Parathyroid adenoma (tissue), 2 donors: ENCODE results near the gene RHOJ.

ENCODE experiments used
- H2AFZ ChIP-seq: fragments of 300-600 bp; sonication (generic); one replicate; pipeline ENCODE4 v1.7.0; 2017; ENCODE audit warnings: antibody characterized with exemption, mild to moderate bottlenecking
- H3K27ac ChIP-seq: fragments of 300-600 bp; sonication (generic); one replicate; pipeline ENCODE4 v1.7.0; 2017
- H3K27me3 ChIP-seq: fragments of 300-600 bp; sonication (generic); one replicate; pipeline ENCODE4 v1.7.0; 2017; ENCODE audit warnings: low read length; ENCODE audit not compliant: control insufficient read depth, insufficient read depth
- H3K36me3 ChIP-seq: fragments of 300-600 bp; sonication (generic); one replicate; pipeline ENCODE4 v1.7.0; 2017; ENCODE audit warnings: low read length; ENCODE audit not compliant: control insufficient read depth, insufficient read depth
- H3K4me1 ChIP-seq: fragments of 300-600 bp; sonication (generic); one replicate; pipeline ENCODE4 v1.7.0; 2017; ENCODE audit warnings: control low read depth
- H3K4me2 ChIP-seq: fragments of 300-600 bp; sonication (generic); one replicate; pipeline ENCODE4 v1.7.0; 2017; ENCODE audit warnings: low read length
- H3K4me3 ChIP-seq: fragments of 300-600 bp; sonication (generic); one replicate; pipeline ENCODE4 v1.7.0; 2017; ENCODE audit warnings: low read depth, low read length
- H3K79me2 ChIP-seq: fragments of 300-600 bp; sonication (generic); one replicate; pipeline ENCODE4 v1.7.0; 2017; ENCODE audit warnings: control low read depth
- H3K9ac ChIP-seq: fragments of 300-600 bp; sonication (generic); one replicate; pipeline ENCODE4 v1.7.0; 2017; ENCODE audit warnings: mild to moderate bottlenecking
- H3K9me3 ChIP-seq: fragments of 300-600 bp; sonication (generic); one replicate; pipeline ENCODE4 v1.7.0; 2017; ENCODE audit warnings: low read length; ENCODE audit not compliant: control insufficient read depth
- CTCF ChIP-seq: fragments of 300-600 bp; sonication (generic); IDR thresholded peaks from one replicate; pipeline ENCODE4 v1.7.0; 2017; ENCODE audit warnings: antibody characterized with exemption, mild to moderate bottlenecking
- donor health status: primary hyperparathyroidism.

Gene RHOJ

DNA sequence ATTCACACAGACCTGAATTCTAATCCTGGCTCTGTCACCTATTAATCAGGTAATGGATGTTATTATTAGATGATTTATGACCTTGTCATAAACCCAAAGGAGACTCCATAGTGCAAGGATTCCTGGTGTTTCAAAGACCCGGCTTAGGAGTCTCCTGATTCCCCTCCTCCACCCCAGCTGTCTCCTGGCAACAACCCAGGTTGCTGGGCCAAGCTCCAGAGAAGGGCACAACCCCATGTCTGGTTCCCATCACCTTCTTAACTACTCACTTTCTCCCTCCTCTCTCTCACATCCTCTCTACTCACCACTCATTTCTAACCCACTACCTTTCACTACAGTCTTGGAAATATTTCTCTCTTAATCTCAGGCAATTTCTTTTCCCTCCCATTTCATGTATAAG, 41.6 kb downstream of the RHOJ start:
- Histone ChIP-seq H3K36me3 (no peaks in the 10 kb centered on the region), H3K4me3 (no peak overlapping the region), H3K27ac (no peak overlapping the region), H3K9ac (no peak overlapping the region), H3K27me3 (no peaks in the 10 kb centered on the region), H2AFZ (no peak overlapping the region), H3K4me1 (no peaks in the 10 kb centered on the region), H3K9me3 (no peaks in the 10 kb centered on the region), H3K4me2 (no peak overlapping the region), H3K79me2 (no peaks in the 10 kb centered on the region)
- no peak for TF ChIP-seq CTCF

GRCh38 chr14:63248211-63248610, 44.0 kb downstream of the RHOJ start:
- no peak for TF ChIP-seq CTCF
- H3K27me3 ChIP-seq: no peaks in the 10 kb centered on the region
- no peak overlapping the region for H3K4me3 ChIP-seq
- no peaks in the 10 kb centered on the region for H3K4me1 ChIP-seq
- H3K27ac ChIP-seq: no peak overlapping the region
- no peak overlapping the region for H3K4me2 ChIP-seq
- H3K9ac ChIP-seq: no peak overlapping the region
- H3K79me2 ChIP-seq: no peaks in the 10 kb centered on the region
- no peaks in the 10 kb centered on the region for H3K36me3 ChIP-seq
- H3K9me3 ChIP-seq: no peaks in the 10 kb centered on the region
- no peak overlapping the region for H2AFZ ChIP-seq

DNA sequence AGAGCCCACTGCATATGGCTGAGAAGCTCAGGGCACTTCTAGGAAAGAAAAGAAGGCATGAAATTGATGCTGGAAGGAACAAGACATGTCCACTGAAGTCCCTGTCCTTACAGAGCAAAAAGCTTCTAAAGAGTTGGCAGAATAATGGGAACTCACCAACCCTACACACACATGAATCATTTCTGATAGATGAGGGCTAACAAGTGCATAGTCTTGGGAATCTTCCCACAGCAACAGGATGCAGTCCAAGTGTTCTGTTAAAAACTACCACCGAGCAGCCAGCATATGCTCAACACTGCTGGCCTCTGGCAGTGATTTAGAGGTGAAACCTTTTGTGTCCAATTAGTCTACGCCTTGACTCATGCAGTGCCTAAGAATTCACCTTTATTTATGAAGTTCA, 44.8 kb downstream of the RHOJ start:
- Histone ChIP-seq H3K79me2 (no peaks in the 10 kb centered on the region), H2AFZ (no peak overlapping the region), H3K27me3 (no peaks in the 10 kb centered on the region), H3K9me3 (no peaks in the 10 kb centered on the region), H3K4me3 (no peak overlapping the region), H3K4me1 (no peaks in the 10 kb centered on the region), H3K4me2 (no peak overlapping the region), H3K36me3 (no peaks in the 10 kb centered on the region), H3K9ac (no peak overlapping the region), H3K27ac (no peak overlapping the region)
- no peak for TF ChIP-seq CTCF

- H3K27me3 ChIP-seq: no peaks in the 10 kb centered on the region
- no peaks in the 10 kb centered on the region for H3K9me3 ChIP-seq
- TF ChIP-seq CTCF: no peak
- no peak overlapping the region for H2AFZ ChIP-seq
- no peak overlapping the region for H3K9ac ChIP-seq
- H3K4me1 ChIP-seq: no peaks in the 10 kb centered on the region
- no peaks in the 10 kb centered on the region for H3K36me3 ChIP-seq
- no peaks in the 10 kb centered on the region for H3K79me2 ChIP-seq
- H3K4me2 ChIP-seq: no peak overlapping the region
- no peak overlapping the region for H3K27ac ChIP-seq
- no peak overlapping the region for H3K4me3 ChIP-seq
Measured at GRCh38 chr14:63257299-63257698, 53.1 kb downstream of the RHOJ start.

GRCh38 chr14:63262446-63262845, 58.2 kb downstream of the RHOJ start:
- Histone ChIP-seq H3K27me3 (no peaks in the 10 kb centered on the region), H3K27ac (no peak overlapping the region), H3K4me1 (no peaks in the 10 kb centered on the region), H3K9me3 (no peaks in the 10 kb centered on the region), H3K9ac (no peak overlapping the region), H3K36me3 (no peaks in the 10 kb centered on the region), H3K79me2 (no peaks in the 10 kb centered on the region), H3K4me3 (no peak overlapping the region), H2AFZ (no peak overlapping the region), H3K4me2 (no peak overlapping the region)
- no peak for TF ChIP-seq CTCF
